Stimulated activated CD8-positive, alpha-beta memory T cell treated with anti-CD3 and anti-CD28 coated beads, Interleukin-2, amount 100 ng/mL, for 48 hours (primary cell): ENCODE data around the gene ZNRF1.
"Not testable (repeated sequence)": the region's sequence is repeated elsewhere in the genome, so short reads cannot be mapped to it uniquely, and the experiment has no call there.

ENCODE experiments used
- DNase-seq, 2 donors: peaks; one replicate each; pipeline ENCODE4 v3.0.0-alpha.2; 2020; ENCODE audit warnings: low read depth in 2 of 2

ZNRF1 gene

GRCh38 chr16:74998481-74999218 is at the start of gene ZNRF1:
Gene ZNRF1, plus strand, starts transcription at chr16:74999024. Its CDS starts 648 bp downstream, at chr16:74999672.
- peak; percentile 80 to 81 for DNase-seq

GRCh38 chr16:74949309-74949708 is 49.5 kb upstream of the ZNRF1 start:
- DNase-seq: no peak

DNA sequence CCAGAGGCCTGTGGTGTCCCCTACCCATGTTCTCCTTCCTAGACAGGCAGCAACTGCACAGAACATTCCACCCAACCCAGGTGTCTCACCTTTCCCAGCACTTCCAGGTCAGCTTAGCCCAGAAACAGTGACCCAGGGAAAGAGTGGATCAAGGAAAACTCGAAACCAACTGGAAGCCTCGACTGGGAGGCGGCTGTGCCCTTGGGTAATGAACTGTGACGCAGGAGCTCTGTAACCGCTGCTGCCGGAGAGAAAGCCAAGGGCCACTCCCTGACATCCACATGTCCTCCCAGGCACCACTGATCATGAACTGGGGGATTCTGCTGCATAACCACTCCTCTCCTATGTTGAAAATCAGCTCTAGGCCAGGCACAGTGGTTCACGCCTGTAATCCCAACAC is 48.3 kb upstream of the ZNRF1 start:
- DNase-seq: no peak

- no peak for DNase-seq
Observed at GRCh38 chr16:74951206-74951605, 47.6 kb upstream of the ZNRF1 start.

DNA sequence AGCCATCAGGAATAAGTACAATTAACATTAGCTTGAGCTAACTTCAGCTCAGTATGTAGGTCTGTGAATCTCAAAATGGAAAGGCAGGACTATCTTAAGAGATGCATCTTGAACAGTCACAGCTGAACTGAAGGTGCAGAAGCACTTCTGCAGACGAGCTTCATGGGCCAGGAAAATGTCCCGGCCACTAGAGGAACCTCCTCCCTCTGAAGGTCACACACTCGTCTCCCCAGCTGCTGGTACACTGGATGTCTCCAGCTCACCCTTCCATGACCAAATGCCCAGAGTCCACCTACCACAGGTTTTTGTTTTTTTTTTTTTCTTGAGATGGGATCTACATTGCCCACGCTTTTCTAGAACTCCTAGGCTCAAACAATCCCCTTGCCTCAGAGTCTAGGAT is 47.1 kb upstream of the ZNRF1 start:
- DNase-seq: no peak

GRCh38 chr16:74954763-74955162 is 44.1 kb upstream of the ZNRF1 start:
- DNase-seq: no peak

GRCh38 chr16:74973304-74973703 is 25.5 kb upstream of the ZNRF1 start:
- no peak for DNase-seq

GRCh38 chr16:74975591-74975990 is 23.2 kb upstream of the ZNRF1 start:
- no peak for DNase-seq

GRCh38 chr16:74982256-74982655 is 16.6 kb upstream of the ZNRF1 start:
- no peak for DNase-seq

DNA sequence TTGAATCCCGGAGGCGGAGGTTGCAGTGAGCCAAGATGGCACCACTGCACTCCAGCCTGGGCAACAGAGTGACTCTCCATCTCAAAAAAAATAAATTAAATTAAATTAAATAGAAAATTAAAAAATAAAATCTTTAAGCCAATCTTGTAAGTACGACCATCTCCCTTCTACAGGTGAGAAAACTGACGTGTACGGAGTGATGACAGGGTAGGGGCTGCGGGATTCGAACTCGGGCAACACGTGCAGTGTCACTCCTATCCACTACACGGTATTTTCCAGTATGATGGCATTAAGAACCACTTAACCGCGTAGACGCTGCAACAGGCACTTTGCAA is 14.7 kb upstream of the ZNRF1 start:
- no peak for DNase-seq

GRCh38 chr16:74984529-74985296 is 14.1 kb upstream of the ZNRF1 start, which contains the start of gene WDR59:
Gene WDR59, minus strand, starts transcription at chr16:74985123. Its CDS starts 106 bp downstream, at chr16:74985017.
- DNase-seq: peak; percentile 97 to 98

DNA sequence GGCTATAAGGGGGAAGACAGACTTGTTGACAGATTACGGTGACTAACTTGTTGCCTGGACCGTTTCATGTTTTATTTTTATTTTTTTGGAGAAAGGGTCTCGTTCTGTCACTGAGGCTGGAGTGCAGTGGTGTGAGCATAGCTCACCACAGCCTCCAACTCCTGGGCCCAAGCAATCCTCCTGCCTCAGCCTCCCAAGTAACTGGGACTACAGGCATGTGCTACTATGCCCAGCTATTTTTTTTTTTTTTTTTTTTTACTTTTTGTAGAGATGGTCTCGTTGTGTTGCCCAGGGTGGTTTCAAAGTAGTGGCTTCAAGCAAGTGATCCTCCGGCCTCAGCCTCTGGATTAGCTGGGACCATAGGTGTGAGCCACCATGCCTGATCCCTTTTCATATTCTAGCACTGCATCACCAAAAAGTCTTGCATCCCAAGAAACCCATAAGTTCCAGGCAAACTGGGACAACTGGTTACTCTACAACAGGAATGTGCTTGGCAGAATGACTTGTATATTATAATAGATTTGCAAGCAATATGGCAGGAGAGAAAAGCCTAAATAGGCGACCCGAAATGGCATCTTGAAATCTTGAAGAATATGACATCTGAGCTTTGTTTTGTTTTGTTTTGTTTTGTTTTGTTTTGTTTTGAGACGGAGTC is 11.7 kb upstream of the ZNRF1 start:
- DNase-seq: no peak

- DNase-seq: not testable (repeated sequence)
Observed at GRCh38 chr16:74989864-74990263, 9.0 kb upstream of the ZNRF1 start.

DNA sequence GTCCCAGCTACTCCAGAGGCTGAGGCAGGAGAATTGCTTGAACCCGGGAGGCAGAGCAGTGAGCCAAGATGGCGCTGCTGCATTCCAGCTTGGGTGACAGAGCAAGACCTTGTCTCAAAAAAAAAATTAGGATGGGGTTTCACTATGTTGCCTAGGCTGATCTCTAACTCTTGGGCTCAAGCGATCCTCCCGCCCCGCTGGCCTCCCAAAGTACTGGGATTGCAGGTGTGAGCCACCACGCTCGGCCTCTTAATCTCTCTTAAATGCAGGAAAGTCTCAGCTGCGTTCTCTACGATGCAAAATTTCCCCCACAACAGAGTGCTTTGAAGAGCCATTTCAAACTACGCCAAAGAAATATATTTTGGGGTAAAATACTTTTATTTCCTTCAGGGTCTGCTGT is 8.0 kb upstream of the ZNRF1 start:
- DNase-seq: no peak

- no peak for DNase-seq
Observed at GRCh38 chr16:74991268-74991592, 7.6 kb upstream of the ZNRF1 start.

- DNase-seq: no peak
Observed at GRCh38 chr16:74991593-74992403, 7.0 kb upstream of the ZNRF1 start.

DNA sequence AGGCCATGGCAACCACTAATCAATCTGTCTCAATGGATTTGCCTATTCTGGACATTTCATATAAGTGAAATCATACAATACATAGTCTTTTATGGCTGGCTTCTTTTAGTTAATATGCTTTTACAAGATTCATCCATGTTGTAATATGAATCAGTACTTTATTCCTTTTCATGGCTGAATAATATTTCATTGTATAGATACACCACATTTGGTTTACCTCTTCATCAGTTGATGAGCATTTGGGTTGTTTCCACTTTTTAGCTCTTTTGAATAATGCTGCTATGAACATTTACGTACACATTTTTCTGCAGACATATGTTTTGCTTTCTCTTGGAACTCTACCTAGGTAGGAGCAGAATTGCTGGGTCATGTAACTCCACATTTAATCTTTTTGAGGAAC is 2.8 kb upstream of the ZNRF1 start:
- DNase-seq: no peak

GRCh38 chr16:74997042-74997491 is 1.8 kb upstream of the ZNRF1 start:
- DNase-seq: no peak

DNA sequence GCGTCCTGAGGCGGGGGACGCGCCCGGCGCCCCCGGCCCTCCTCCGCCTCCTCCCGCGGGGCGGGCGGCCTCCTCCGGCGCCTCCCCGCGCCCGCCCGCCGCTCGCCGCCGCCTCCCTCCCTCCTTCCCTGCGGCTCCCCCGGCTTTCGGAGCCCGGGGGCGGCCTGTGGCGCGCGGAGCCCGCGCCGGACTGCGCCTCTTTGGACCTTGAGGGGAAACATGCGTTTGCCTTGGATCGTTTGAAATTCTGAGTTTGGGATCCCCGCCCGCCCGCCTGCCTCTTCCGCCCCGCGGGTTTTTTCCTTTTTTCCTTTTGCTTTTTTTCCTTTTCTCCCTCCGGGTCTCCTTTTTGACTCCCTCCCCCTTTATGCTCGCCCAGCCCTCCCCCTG is 390 bp downstream of the ZNRF1 start:
- peak in 1 of 2 donors; percentile 7 for DNase-seq

DNA sequence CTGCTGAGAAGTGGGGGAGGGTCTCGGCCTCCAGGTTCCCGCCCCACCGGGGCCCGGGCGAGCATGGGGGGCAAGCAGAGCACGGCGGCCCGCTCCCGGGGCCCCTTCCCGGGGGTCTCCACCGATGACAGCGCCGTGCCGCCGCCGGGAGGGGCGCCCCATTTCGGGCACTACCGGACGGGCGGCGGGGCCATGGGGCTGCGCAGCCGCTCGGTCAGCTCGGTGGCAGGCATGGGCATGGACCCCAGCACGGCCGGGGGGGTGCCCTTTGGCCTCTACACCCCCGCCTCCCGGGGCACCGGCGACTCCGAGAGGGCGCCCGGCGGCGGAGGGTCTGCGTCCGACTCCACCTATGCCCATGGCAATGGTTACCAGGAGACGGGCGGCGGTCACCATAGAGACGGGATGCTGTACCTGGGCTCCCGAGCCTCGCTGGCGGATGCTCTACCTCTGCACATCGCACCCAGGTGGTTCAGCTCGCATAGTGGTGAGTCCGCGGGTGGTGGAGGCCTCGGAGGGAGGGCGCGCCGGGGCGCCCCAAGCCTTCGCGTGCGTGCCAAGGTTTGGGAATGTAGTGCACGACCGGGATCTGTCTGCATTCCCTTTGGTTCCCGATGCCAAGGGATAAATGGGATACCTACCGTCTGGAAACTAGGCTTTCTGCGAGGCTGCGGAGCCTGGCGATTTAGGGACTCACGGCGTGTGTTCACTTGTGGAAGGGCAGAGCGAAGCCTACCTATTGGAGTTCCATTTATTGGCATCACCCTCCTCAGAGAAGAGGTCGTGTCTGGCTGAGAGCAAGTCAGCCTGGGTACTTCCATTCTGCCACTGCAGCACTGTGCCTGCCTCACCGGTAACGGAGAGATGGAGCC is 1.0 kb downstream of the ZNRF1 start:
- peak; percentile 17 to 43 for DNase-seq

DNA sequence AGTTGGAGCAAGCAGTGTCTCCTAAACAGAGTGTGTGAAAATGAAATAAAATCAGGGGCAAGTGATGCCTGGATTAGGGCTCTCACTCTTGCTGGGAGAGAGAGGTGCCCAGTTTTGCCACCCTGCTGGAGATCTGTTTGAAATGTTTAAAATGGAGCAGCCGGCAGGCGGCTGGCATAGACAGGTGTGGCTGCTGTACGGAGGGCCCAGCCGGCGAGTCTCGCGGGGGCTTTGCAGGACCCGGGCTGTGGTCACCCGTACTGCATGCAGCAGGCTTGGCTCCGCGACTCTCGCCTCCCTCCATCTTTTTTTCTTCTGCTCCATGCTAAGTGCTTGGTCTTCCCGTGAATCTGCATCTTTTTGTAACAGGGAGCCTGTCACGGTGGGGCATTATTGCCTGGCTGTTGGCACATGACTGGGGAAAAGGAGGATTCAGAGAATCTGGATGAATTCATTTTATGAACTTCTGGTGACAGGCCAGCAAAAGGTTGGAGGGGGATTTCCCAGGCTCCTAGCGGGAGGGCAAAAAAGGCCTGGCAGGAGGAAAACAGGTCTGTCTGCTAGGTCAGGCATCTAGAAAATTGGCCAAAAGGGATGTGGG is 1.8 kb downstream of the ZNRF1 start:
- DNase-seq: no peak
